ENCODE results near the gene GALNT10.
A peak's percentile ranks its signal among the peaks of the same experiment; 100 is the strongest.

GALNT10 gene

GRCh38 chr5:154412316-154412715, 221.8 kb downstream of the GALNT10 start:
- no peak for DNase-seq

- no peak for DNase-seq
These were observed 222.4 kb downstream of the GALNT10 start for GRCh38 chr5:154412925-154413324.

DNA sequence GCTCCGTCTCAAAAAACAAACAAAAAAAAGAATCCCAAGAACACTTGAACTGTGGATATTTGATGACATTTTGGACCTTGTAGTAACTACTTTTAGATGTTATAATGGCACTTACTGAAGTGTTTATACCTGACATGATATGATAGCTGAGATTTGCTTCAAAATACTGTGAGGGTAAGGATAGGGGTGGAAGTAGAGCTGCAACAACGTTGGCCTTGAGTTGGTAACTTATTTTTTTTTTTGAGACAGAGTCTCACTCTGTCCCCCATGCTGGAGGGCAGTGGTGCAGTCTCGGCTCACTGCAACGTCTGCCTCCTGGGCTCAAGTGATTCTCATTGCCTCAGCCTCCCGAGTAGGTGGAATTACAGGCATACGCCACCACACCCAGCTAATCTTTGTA, 224.6 kb downstream of the GALNT10 start:
- DNase-seq = no peak

DNA sequence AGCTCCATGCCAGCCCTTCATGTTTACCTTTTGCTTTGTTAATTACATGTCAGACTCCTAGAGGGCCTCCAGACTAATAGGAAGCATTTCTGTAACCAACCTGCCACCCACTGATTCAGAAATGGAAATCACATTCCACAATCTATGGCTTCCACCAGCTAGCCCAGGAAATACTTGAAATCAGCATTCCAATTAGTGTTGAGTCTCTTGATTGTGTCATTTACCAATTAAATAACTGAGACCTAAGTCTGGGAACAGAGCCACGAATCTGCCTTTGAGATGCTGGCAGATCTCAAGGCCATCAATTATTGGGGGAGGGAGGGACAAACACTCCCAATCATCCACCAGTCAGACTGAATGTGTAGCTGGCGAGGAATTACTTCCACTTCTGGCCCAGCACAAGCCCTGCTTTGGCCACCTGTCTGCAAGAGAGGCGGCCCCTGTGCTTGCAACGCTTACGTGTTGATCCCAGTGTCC, 227.8 kb downstream of the GALNT10 start:
- DNase-seq = no peak

GRCh38 chr5:154419236-154419635, 228.7 kb downstream of the GALNT10 start:
- peak in 1 of 2 experiments; percentile 10 for DNase-seq

DNA sequence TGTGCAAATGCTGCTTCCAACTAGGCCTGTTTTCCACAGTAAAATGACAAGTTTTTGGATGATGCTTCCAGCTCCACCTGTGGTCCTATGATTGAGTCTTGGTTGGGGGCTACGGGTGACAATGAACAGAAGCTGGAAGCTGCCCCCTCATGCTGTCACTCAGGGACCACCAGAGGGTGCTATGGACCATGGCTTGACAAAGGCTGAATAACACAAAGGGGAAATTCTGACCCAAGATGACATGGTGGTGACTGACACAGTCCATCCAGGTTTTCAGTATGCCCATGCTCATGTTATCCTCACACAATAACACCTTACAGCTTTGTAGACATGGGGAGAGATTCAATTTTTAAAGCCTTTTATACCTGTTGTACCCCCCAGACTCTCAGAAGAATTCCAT, 231.3 kb downstream of the GALNT10 start:
- DNase-seq = peak; percentile 31

DNA sequence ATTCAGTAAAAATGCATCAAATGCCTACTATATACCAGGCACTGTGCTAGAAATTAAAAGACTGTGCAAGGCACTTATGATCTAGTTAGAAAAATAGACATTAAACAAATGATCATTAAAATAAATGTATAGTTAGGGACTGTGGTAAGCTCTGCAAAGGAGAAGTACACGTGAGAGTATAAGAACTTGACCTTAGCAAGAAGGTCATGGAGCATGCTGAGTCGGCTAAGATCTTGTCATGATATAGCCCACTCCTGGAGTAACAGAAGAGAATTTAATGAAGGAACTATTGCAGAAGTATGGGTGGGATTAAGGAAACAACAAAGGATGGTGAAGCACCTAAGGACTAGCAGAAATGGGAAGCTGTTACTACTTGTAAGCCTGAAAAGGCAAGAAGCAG, 231.8 kb downstream of the GALNT10 start:
- DNase-seq = no peak

DNA sequence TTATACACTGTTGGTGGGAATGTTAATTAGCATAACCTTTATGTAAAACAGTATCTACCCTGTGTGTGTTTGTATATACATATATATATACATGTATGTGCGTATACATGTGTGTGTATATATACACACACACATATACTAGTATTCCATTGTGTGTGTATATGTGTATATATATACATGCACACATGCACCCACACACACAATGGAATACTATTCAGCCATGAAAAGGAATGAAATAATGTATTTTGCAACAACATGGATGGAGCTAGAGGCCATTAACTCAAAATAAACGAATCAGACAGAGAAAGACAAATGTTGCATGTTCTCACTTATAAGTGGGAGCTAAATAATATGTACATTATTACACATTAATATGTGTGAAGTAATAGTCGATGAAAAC, 237.7 kb downstream of the GALNT10 start:
- no peak for DNase-seq

GRCh38 chr5:154429341-154429740, 238.8 kb downstream of the GALNT10 start:
- DNase-seq = no peak

DNA sequence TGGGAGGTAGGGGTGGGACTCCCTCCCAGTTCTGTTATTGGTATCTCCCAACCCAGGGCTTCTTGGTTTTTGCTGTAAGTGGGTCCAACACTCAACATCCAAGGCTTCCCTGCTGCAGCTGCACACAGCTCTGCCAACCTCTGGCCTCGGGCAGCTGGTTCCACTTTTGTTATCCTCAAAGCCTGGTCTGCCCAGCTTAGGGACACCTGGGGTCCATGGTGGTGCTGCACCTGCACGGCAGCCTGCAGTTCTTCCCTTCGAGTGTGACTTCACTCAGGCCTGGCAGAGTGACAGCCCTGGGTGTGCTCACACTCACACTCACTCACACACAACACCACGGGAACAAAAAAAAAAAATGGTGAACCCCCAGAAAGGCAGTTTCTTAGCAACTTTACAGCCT, 239.9 kb downstream of the GALNT10 start:
- DNase-seq = no peak

GRCh38 chr5:154430961-154431630, 240.6 kb downstream of the GALNT10 start:
- no peak for DNase-seq

DNA sequence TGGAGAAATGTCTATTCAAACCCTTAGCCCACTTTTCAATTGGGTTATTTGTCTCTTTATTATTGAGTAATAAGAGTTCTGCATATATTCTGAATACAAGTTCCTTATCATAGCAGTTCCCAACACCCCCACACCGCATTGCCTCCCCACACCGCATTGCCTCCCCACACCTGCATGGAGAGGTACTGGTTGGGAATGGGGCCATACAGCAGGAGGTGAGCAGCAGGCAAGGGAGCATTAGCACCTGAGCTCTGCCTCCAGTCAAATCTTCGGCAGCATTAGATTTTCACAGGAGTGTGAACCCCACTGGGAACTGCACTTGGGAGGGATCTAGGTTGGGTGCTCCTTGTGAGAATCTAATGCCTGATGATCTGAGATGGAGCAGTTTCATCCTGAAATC, 244.7 kb downstream of the GALNT10 start:
- no peak for DNase-seq

- DNase-seq = no peak
These were observed 246.9 kb downstream of the GALNT10 start for GRCh38 chr5:154437281-154437965.

- no peak for DNase-seq
These were observed 250.0 kb downstream of the GALNT10 start for GRCh38 chr5:154440540-154440939.

DNA sequence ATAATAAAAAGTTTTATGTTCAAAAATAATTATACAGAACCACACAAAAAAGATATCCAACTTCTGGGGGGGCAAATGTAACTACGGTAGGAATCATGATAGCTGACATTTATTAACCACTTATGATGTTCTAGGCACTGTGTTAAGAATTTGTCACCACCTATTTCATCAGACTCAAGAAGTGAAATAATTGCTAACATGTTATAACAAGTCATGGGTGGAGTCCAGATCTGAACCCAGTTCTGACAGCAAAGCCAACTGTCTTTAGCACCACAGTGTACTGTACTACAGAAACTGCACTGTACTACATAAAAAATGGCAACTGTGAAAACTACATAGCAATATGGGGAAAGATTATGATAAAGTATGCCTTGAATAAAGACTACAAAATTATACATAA, 252.3 kb downstream of the GALNT10 start:
- DNase-seq = no peak

DNA sequence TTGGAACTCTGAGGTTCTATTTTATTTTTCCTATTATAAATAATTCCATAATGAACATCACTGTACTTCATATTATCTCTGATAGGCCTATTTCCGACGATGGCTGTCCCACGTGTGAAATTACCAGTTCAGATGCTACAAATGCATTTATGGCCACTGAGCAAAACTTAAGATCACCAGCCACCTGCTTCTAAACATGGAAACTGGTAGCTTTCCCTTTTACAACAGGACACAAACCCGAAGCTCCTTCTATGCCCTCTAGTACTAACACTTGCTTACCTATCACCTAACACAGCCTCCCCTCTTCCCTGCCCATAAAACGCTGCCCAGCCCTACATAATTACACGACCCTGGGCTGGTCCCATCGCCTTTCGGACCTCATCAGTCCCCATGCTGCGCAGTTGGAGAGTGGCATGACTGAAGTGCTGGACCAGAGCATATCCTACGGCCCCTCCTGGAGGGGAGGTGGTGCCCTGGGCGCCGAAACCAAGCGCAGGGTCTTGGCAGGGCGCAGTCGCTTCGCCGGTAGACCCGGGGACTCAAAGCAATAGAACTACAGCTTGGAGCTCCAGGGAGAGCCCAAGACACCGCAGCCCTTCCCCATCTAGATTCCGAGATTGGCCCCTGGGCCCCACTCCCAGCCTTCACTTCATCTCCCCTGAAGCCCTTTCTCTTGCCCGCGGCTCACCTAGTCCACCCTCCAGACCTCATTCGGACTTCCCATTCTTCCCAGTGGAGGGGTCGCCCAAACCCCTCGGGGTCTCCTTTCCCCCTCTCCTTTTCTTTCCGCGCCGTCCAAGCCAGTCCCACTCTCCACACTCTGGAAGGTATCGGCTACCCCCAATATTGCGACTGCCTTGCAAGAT, 254.3 kb downstream of the GALNT10 start:
- peak; percentile 39 to 49 for DNase-seq

- DNase-seq = peak; percentile 99
These were observed 255.1 kb downstream of the GALNT10 start, which contains the start of gene SAP30L for GRCh38 chr5:154445422-154446194. Gene SAP30L, plus strand, starts transcription at chr5:154445997. Its CDS starts 608 bp downstream, at chr5:154446605.

DNA sequence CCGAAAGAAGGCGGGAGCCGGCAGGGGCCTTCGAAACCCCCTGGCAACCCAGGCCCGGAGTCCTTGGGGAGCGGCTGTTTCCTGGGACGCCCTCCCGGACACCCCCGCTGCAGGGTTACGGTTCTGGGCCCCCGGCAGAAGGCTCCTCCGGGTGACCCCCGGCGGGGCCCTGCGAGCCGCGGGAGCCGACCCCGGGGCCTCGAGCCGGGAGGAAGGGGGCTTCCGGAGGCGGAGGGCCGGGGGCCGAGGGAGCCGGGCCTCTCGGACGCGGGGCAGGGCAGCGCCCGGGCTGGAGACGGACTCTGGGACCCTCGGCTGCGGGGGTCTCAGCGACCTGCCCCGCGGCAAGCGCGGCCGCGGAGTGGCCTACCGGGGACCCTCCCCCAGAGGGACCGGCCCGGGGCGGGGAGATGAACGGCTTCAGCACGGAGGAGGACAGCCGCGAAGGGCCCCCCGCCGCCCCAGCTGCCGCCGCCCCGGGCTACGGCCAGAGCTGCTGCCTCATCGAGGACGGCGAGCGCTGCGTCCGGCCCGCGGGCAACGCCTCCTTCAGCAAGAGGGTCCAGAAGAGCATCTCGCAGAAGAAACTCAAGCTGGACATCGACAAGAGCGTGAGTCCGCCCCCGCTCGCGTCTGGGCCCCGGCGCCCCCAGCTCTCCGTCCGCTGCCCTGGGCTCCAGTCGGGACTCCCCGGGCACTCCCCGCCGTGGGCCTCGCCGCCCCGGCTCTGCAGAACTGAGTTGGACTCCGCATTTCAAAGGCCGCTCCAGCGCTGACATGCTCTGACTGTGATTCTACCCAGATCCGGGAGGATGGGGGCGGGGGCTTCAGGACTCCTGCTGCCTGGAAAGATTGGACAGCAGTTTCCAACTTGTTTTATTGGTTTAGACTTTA, 255.9 kb downstream of the GALNT10 start:
- peak; percentile 61 to 68 for DNase-seq

GRCh38 chr5:154447089-154447725, 256.7 kb downstream of the GALNT10 start:
- DNase-seq = no peak

DNA sequence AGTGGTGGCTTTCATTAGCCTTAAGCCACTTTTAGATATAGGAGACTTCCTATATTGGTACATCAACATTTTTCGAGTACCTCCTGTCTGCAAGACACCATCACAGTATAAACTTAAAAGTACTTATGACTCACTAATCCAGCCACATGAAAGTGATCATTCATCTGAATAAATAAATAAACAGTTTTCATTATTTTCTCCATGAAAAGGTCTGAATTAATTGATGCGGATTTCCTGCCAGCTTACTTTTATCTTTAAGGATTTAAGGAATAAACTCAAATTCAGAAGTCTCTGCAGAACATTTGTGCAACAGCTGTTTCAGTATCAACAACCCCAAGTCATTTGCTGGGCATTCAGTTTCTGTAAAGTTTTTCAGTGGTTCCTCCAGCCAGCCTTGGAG, 259.3 kb downstream of the GALNT10 start:
- no peak for DNase-seq

GRCh38 chr5:154451957-154452356, 261.4 kb downstream of the GALNT10 start:
- DNase-seq = no peak
